H1 (cell line): ENCODE data around the gene PPP2R5B. TPM values are rescaled to one million over a fixed set of nuclear protein-coding genes. Genes with fewer than 3 reads are reported as not detected.

Experiments
- CTCF ChIA-PET: fragments of 300-600 bp; sonication (Branson Sonifier 250); formaldehyde crosslinking; loops from one replicate; lab custom pipeline; 2021; ENCODE audit not compliant: partially characterized antibody; lab: Charles Lee
- POLR2A ChIA-PET: fragments of 300-600 bp; sonication (Branson Sonifier 250); formaldehyde crosslinking; loops from one replicate; lab custom pipeline; 2021; ENCODE audit warnings: inconsistent platforms; ENCODE audit not compliant: partially characterized antibody; lab: Charles Lee
- DNase-seq, 2 experiments: peaks; one replicate each; pipeline versions ENCODE4 v3.0.0 to v3.0.0-alpha.2; 2010 to 2022; ENCODE audit warnings: low spot score in 2 of 2, low read depth in 1 of 2, mixed read lengths in 1 of 2
- FAIRE-seq: peaks from 2 replicates; lab custom pipeline; 2011; peaks lifted over from hg19 to GRCh38; lab: Jason Lieb, UNC
- H2AFZ ChIP-seq: 2 replicates; pipeline ENCODE4 v1.8.1; 2012; ENCODE audit warnings: low read length, inconsistent platforms
- H2AK5ac ChIP-seq: 2 replicates; pipeline ENCODE4 v1.6.1; 2013; ENCODE audit warnings: low read depth, low read length
- H2BK120ac ChIP-seq: replicated peaks from 2 replicates; pipeline ENCODE3; 2013; ENCODE audit warnings: low read depth, low read length, inconsistent platforms
- H2BK12ac ChIP-seq: 2 replicates; pipeline ENCODE4 v1.6.1; 2013; ENCODE audit warnings: low read depth, low read length
- H2BK15ac ChIP-seq: 2 replicates; pipeline ENCODE4 v1.6.1; 2013; ENCODE audit warnings: low read length
- H2BK20ac ChIP-seq: 2 replicates; pipeline ENCODE4 v1.6.1; 2013; ENCODE audit warnings: low read length
- H2BK5ac ChIP-seq: 2 replicates; pipeline ENCODE4 v1.6.1; 2013; ENCODE audit warnings: low read depth, low read length
- H3K14ac ChIP-seq: 2 replicates; pipeline ENCODE4 v1.6.1; 2013; ENCODE audit warnings: inconsistent platforms; ENCODE audit not compliant: insufficient read length
- H3K18ac ChIP-seq: 2 replicates; pipeline ENCODE4 v1.6.1; 2013; ENCODE audit warnings: low read length; ENCODE audit errors: extremely low read depth
- H3K23ac ChIP-seq: 2 replicates; pipeline ENCODE4 v1.6.1; 2013; ENCODE audit warnings: inconsistent platforms; ENCODE audit not compliant: insufficient read length
- H3K23me2 ChIP-seq: 2 replicates; pipeline ENCODE4 v1.6.1; 2013; ENCODE audit warnings: low read depth, low read length
- H3K27ac ChIP-seq: 2 replicates; pipeline ENCODE4 v1.6.1; 2011; ENCODE audit warnings: low read depth, low read length, inconsistent platforms
- H3K27me3 ChIP-seq, 4 experiments: replicated peaks in 1 of 4; 1 replicate in 1 of 4; 2 replicates in 3 of 4; pipeline versions ENCODE4 v1.6.1 to v1.8.1; 2011 to 2013; ENCODE audit warnings: low read length in 3 of 4, mild to moderate bottlenecking in 3 of 4, inconsistent platforms in 2 of 4, mixed read lengths in 2 of 4, moderate library complexity in 1 of 4; ENCODE audit not compliant: control insufficient read depth in 3 of 4, insufficient read depth in 3 of 4; ENCODE audit errors: extremely low read depth in 1 of 4
- H3K36me3 ChIP-seq, 4 experiments: 2 replicates each; pipeline versions ENCODE4 v1.6.1 to v1.8.1; 2011 to 2013; ENCODE audit warnings: mild to moderate bottlenecking in 4 of 4, low read length in 3 of 4, moderate library complexity in 2 of 4, control low read depth in 1 of 4, inconsistent platforms in 1 of 4; ENCODE audit not compliant: insufficient read depth in 4 of 4, control insufficient read depth in 2 of 4
- H3K4ac ChIP-seq: replicated peaks from 2 replicates; pipeline ENCODE3; 2013; ENCODE audit warnings: low read length, low read depth, mixed read lengths, inconsistent platforms; ENCODE audit not compliant: insufficient read length
- H3K4me1 ChIP-seq, 4 experiments: replicated peaks in 1 of 4; 1 replicate in 1 of 4; 2 replicates in 3 of 4; pipeline versions ENCODE4 v1.6.1 to v1.8.1; 2011 to 2013; ENCODE audit warnings: low read length in 3 of 4, inconsistent platforms in 2 of 4, mixed read lengths in 1 of 4; ENCODE audit not compliant: insufficient read depth in 4 of 4, control insufficient read depth in 3 of 4
- H3K4me2 ChIP-seq, 2 experiments: 2 replicates each; pipeline versions ENCODE4 v1.6.1 to v1.8.1; 2011 to 2013; ENCODE audit warnings: low read depth in 2 of 2, low read length in 2 of 2, control low read depth in 1 of 2, inconsistent platforms in 1 of 2, mild to moderate bottlenecking in 1 of 2; ENCODE audit not compliant: insufficient read depth in 1 of 2
- H3K4me3 ChIP-seq, 4 experiments: fragments of 200-600, 300-600 bp in 1 of 4; sonication (generic), shearing (Covaris generic), sonication (Bioruptor Twin) in 1 of 4; 2 replicates each; pipeline versions ENCODE4 v1.5.1 to v1.8.1; 2011 to 2016; ENCODE audit warnings: low read length in 4 of 4, low read depth in 3 of 4, control low read depth in 2 of 4, inconsistent platforms in 2 of 4, mild to moderate bottlenecking in 2 of 4, mixed read lengths in 1 of 4, moderate library complexity in 1 of 4; ENCODE audit not compliant: insufficient read depth in 2 of 4; ENCODE audit errors: extremely low read depth in 1 of 4
- H3K56ac ChIP-seq: replicated peaks from 2 replicates; pipeline ENCODE3; 2013; ENCODE audit warnings: low read depth, mild to moderate bottlenecking, mixed read lengths, low read length, inconsistent platforms; ENCODE audit not compliant: insufficient read length
- H3K79me1 ChIP-seq: 2 replicates; pipeline ENCODE4 v1.6.1; 2013; ENCODE audit warnings: low read depth, low read length, control low read depth
- H3K79me2 ChIP-seq, 2 experiments: 2 replicates each; pipeline versions ENCODE4 v1.6.1 to v1.8.1; 2012 to 2013; ENCODE audit warnings: low read length in 2 of 2, mild to moderate bottlenecking in 2 of 2, inconsistent platforms in 1 of 2; ENCODE audit not compliant: insufficient read depth in 2 of 2, control insufficient read depth in 1 of 2
- H3K9ac ChIP-seq, 4 experiments: replicated peaks in 1 of 4; 1 replicate in 1 of 4; 2 replicates in 3 of 4; pipeline versions ENCODE4 v1.6.1 to v1.8.1; 2011 to 2013; ENCODE audit warnings: low read depth in 3 of 4, low read length in 3 of 4, control low read depth in 2 of 4, mild to moderate bottlenecking in 2 of 4, moderate library complexity in 2 of 4, inconsistent platforms in 1 of 4; ENCODE audit errors: extremely low read depth in 1 of 4
- H3K9me3 ChIP-seq, 2 experiments: 2 replicates each; pipeline versions ENCODE4 v1.6.1 to v1.8.1; 2012 to 2013; ENCODE audit warnings: mild to moderate bottlenecking in 2 of 2, moderate library complexity in 2 of 2, control low read depth in 1 of 2, inconsistent platforms in 1 of 2, low read depth in 1 of 2, low read length in 1 of 2, mixed read lengths in 1 of 2; ENCODE audit not compliant: insufficient read depth in 2 of 2
- H4K20me1 ChIP-seq, 2 experiments: replicated peaks in 1 of 2; 2 replicates each; pipeline versions ENCODE3 to v1.8.1; 2011 to 2013; ENCODE audit warnings: inconsistent platforms in 2 of 2, low read length in 2 of 2, mild to moderate bottlenecking in 1 of 2; ENCODE audit not compliant: insufficient read depth in 2 of 2, control insufficient read depth in 1 of 2
- H4K5ac ChIP-seq: 2 replicates; pipeline ENCODE4 v1.6.1; 2013; ENCODE audit warnings: low read length, low read depth, mixed read lengths, inconsistent platforms; ENCODE audit not compliant: insufficient read length
- H4K8ac ChIP-seq: 2 replicates; pipeline ENCODE4 v1.8.0; 2013; ENCODE audit warnings: mild to moderate bottlenecking, moderate library complexity, low read length, inconsistent platforms; ENCODE audit not compliant: insufficient read depth; ENCODE audit errors: extremely low read depth
- H4K91ac ChIP-seq: replicated peaks from 2 replicates; pipeline ENCODE3; 2013; ENCODE audit warnings: low read length, mixed read lengths, inconsistent platforms; ENCODE audit not compliant: insufficient read length
- ATF2 ChIP-seq: IDR thresholded peaks from 2 replicates; pipeline ENCODE4 v1.6.1; 2012; ENCODE audit warnings: low read length, inconsistent platforms
- ATF3 ChIP-seq: IDR thresholded peaks from 2 replicates; pipeline ENCODE4 v1.6.1; 2011; ENCODE audit warnings: low read depth, mild to moderate bottlenecking, low read length; ENCODE audit not compliant: insufficient read depth
- CBX8 ChIP-seq: fragments of 300-800, 300-1000 bp; sonication (generic); IDR thresholded peaks from 2 replicates; pipeline ENCODE4 v1.7.1; 2016; ENCODE audit warnings: low read depth, low read length, borderline replicate concordance
- GTF2F1 ChIP-seq: IDR thresholded peaks from 2 replicates; pipeline ENCODE4 v1.6.1; 2012; ENCODE audit warnings: low read depth, low read length, improper control_type of control experiment, borderline replicate concordance
- JUND ChIP-seq: IDR thresholded peaks from 2 replicates; pipeline ENCODE4 v1.6.1; 2011; ENCODE audit warnings: mild to moderate bottlenecking, improper control_type of control experiment, low read length
- KDM5A ChIP-seq: fragments of 200-600 bp; IDR thresholded peaks from 2 replicates; pipeline ENCODE4 v1.7.1; 2012; ENCODE audit warnings: mild to moderate bottlenecking, low read length, inconsistent platforms, mixed read lengths
- SRF ChIP-seq: IDR thresholded peaks from 2 replicates; pipeline ENCODE4 v1.6.1; 2011; ENCODE audit warnings: mild to moderate bottlenecking, low read depth, low read length, moderate library complexity
- WGBS, 2 experiments: shearing (Covaris generic) in 1 of 2; methylation state at CpG; one replicate each; pipeline versions ENCODE4 v1.1.6 to v1.1.7; 2013 to 2015; ENCODE audit warnings: low lambda C conversion rate in 2 of 2, mixed read lengths in 2 of 2, inconsistent platforms in 1 of 2, low coverage in 1 of 2, missing lambda C conversion rate in 1 of 2; ENCODE audit not compliant: insufficient replicate concordance in 2 of 2, insufficient coverage in 1 of 2, insufficient read length in 1 of 2; ENCODE audit errors: extremely low coverage in 1 of 2, missing lambda C conversion rate in 1 of 2; 5-methylcytosine and 5-hydroxymethylcytosine counted together
- polyA plus RNA-seq, 7 experiments: library from polyadenylated mRNA; depleted of rRNA in 3 of 7; stranded (reverse) in 5 of 7; unstranded in 2 of 7; fragments of >200 nt in 5 of 7; fragments of 200-250 nt in 2 of 7; gene quantifications; 1 replicate in 5 of 7; 2 replicates in 1 of 7; 4 replicates in 1 of 7; pipeline versions ENCODE4 v1.2.1 to v1.2.3, GENCODE V29; 2011 to 2013; ENCODE audit warnings: missing spikeins in 2 of 7, mixed read lengths in 2 of 7
- total RNA-seq: library from RNA; stranded (reverse); fragmentation: NEBNext Ultra II Directional; extraction: Animal tissue kit (Norgen Biotek cat#: 25700); gene quantifications from 2 replicates; pipeline ENCODE4 v1.2.1, GENCODE V29; 2021

Gene PPP2R5B
- total and polyA plus RNA-seq, 2 of the 8 experiments (the other 6 are each of a cell fraction or from before 2014, with no cell fraction given): 4.9 to 5.1 TPM

DNA sequence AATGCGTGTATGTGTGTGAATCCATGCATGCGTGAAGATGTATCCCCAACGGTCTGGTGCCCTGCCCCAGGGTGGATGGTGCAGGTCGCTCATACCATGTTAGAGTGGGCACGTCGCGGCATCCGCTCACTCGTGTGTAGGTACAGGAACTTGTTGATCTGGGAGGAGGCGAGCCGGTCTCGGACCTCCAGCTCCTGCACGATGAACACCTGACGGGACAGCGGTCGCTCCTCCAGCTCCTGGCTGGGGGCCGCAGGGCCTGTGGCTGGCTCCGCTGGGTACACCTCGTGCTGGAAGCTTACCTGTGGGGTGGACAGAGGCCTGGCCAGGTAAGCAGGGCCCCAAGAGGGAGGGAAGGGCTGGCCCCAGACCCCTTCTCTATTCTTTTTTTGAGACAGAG lies 25.9 kb upstream of the PPP2R5B start:
- Histone ChIP-seq H3K9ac (no peak overlapping the region), H4K5ac (no peak overlapping the region), H4K20me1 (peaks cover 0 to 3% of the 10 kb centered on the region in 2 experiments), H3K27me3 (no peaks in the 10 kb centered on the region), H3K9me3 (no peaks in the 10 kb centered on the region), H2BK12ac (no peak overlapping the region), H3K18ac (no peak overlapping the region), H3K14ac (no peak overlapping the region), H3K23ac (no peak overlapping the region), H2AFZ (no peak overlapping the region), H3K27ac (no peak overlapping the region), H3K4me1 (peaks cover 0 to 2% (median under 1%) of the 10 kb centered on the region in 4 experiments; a peak in 2 of 7 replicates), H2BK15ac (no peak overlapping the region), H2BK120ac (no peak overlapping the region), H2BK5ac (no peak overlapping the region), H3K4me3 (no peak overlapping the region), H3K4ac (no peak overlapping the region), H3K36me3 (peaks cover 0 to 14% (median 1%) of the 10 kb centered on the region in 4 experiments; a peak in 3 of 8 replicates), H4K8ac (no peak overlapping the region), H3K79me1 (no peaks in the 10 kb centered on the region), H4K91ac (no peak overlapping the region), H3K56ac (no peak overlapping the region), H2BK20ac (no peak overlapping the region), H2AK5ac (no peak overlapping the region), H3K4me2 (no peak overlapping the region), H3K23me2 (no peaks in the 10 kb centered on the region), H3K79me2 (no peaks in the 10 kb centered on the region)
- WGBS, 2 experiments: 92% methylated on average over 19 of the region's 19 CpGs; no CpG with 5 or more reads in 1 of the 2 experiments
- FAIRE-seq (no peak), DNase-seq (no peak)
- ChIA-PET POLR2A (interaction anchor here (1.0 to 1.5 kb wide), 4 partner anchors 13 to 128 kb away, joined by 3 to 6 read pairs (median 4); no protein-coding TSS in a partner anchor), CTCF (interaction anchor here (0.7 to 32.2 kb wide), 5 partner anchors 10 to 44 kb away, joined by 3 to 1058 read pairs (median 5); partner anchors contain the start of gene CDC42BPG)
- TF ChIP-seq ATF2: no peak
- no peak for TF ChIP-seq CBX8
- no peak for TF ChIP-seq SRF
- TF ChIP-seq KDM5A: no peak
- no peak for TF ChIP-seq GTF2F1
- no peak for TF ChIP-seq ATF3
- no peak for TF ChIP-seq JUND
